GM12892 (cell line): ENCODE results near the gene QRICH1.

Source experiments
- POLR2A ChIP-seq: IDR thresholded peaks from 2 replicates; pipeline ENCODE4 v1.6.1; 2011; ENCODE audit warnings: low read depth, low read length, control low read depth
- POLR2AphosphoS5 ChIP-seq: IDR thresholded peaks from 2 replicates; pipeline ENCODE4 v1.6.1; 2011; ENCODE audit warnings: low read depth, low read length, control low read depth
- TAF1 ChIP-seq: IDR thresholded peaks from 2 replicates; pipeline ENCODE4 v1.6.1; 2011; ENCODE audit warnings: low read depth, mild to moderate bottlenecking, control low read depth, low read length, borderline replicate concordance

- no peak for TF ChIP-seq TAF1
- TF ChIP-seq POLR2A: no peak
- no peak for TF ChIP-seq POLR2AphosphoS5
Observed at GRCh38 chr3:49035281-49035680, 58.6 kb downstream of the QRICH1 start.
